Uterus (tissue), 4 donors: ENCODE data around the gene NPTXR. TPM values are rescaled to one million over a fixed set of nuclear protein-coding genes. Genes with fewer than 3 reads are reported as not detected.
A peak's percentile ranks its signal among the peaks of the same experiment; 100 is the strongest.

Experiments used
- DNase-seq, 2 donors: peaks; one replicate each; pipeline ENCODE4 v3.0.0-alpha.2; 2019 to 2020
- H3K27ac ChIP-seq, 2 donors: fragments of 200-600 bp; sonication (generic); 1 replicate in 1 of 2; 2 replicates in 1 of 2; pipeline ENCODE4 v1.5.1; 2016 to 2018
- H3K27me3 ChIP-seq, 2 donors: fragments of 200-600 bp; sonication (generic); one replicate each; pipeline ENCODE4 v1.5.1; 2018 to 2019; ENCODE audit warnings: control low read depth in 1 of 2
- H3K36me3 ChIP-seq, 2 donors: fragments of 200-600 bp; sonication (generic); one replicate each; pipeline ENCODE4 v1.5.1; 2019; ENCODE audit warnings: control low read depth in 1 of 2
- H3K4me1 ChIP-seq, 2 donors: fragments of 200-600 bp; sonication (generic); one replicate each; pipeline ENCODE4 v1.5.1; 2018 to 2019; ENCODE audit warnings: control low read depth in 1 of 2
- H3K4me3 ChIP-seq, 2 donors: fragments of 200-600 bp; sonication (generic); 1 replicate in 1 of 2; 2 replicates in 1 of 2; pipeline ENCODE4 v1.5.1; 2018 to 2019; ENCODE audit warnings: mild to moderate bottlenecking in 1 of 2
- H3K9me3 ChIP-seq, 2 donors: fragments of 200-600 bp; sonication (generic); one replicate each; pipeline ENCODE4 v1.5.1; 2019; ENCODE audit warnings: control low read depth in 1 of 2
- CTCF ChIP-seq, 4 experiments: fragments of 200-600 bp in 2 of 4; fragments of 450-650 bp in 2 of 4; sonication (generic) in 2 of 4; IDR thresholded peaks; one replicate each; pipeline ENCODE4 v1.5.1; 2016 to 2019; ENCODE audit warnings: antibody characterized with exemption in 4 of 4, mild to moderate bottlenecking in 2 of 4, moderate library complexity in 1 of 4
- POLR2A ChIP-seq, 2 donors: fragments of 450-650 bp; IDR thresholded peaks; one replicate each; pipeline ENCODE4 v1.6.1; 2016; ENCODE audit warnings: antibody characterized with exemption in 2 of 2, mild to moderate bottlenecking in 1 of 2, moderate library complexity in 1 of 2
- intact Hi-C: fragments of 100-400 bp; cut with DNase I; formaldehyde crosslinking; loops from one replicate; pipeline ENCODE4 v1.15.1; 2023; ENCODE audit warnings: low total_unique reads
- total RNA-seq, 4 donors: library from RNA; depleted of rRNA in 3 of 4; stranded (reverse); fragments of >200 nt in 3 of 4; gene quantifications; one replicate each; pipeline versions ENCODE4 v1.1.0 to v1.2.4, GENCODE V29; 2014 to 2023
- donor health status: DM: yes; HTN: yes; CAD: no.

The NPTXR gene
- total RNA-seq, 4 donors from 2014 or later: 1.8 to 24.1 (median 10.0) TPM

GRCh38 chr22:38874529-38875222 is 30.8 kb upstream of the NPTXR start:
- peaks cover 5 to 6% of the 10 kb centered on the region in 2 donors for H3K4me1 ChIP-seq
- H3K27me3 ChIP-seq: no peaks in the 10 kb centered on the region
- no peak overlapping the region for H3K4me3 ChIP-seq
- H3K9me3 ChIP-seq: no peaks in the 10 kb centered on the region
- peak overlapping the region in 1 of 2 donors; percentile 99 for H3K27ac ChIP-seq
- no peak for TF ChIP-seq POLR2A (IDR thresholded peaks at IDR 0.05)
- TF ChIP-seq CTCF (IDR thresholded peaks at IDR 0.05): no peak
- no peak for DNase-seq
- intact Hi-C loops: loop anchor here (10.0 kb wide), 1 partner anchor 50 kb away; no protein-coding TSS in a partner anchor
- H3K36me3 ChIP-seq: no peaks in the 10 kb centered on the region

- Histone ChIP-seq H3K9me3 (no peaks in the 10 kb centered on the region), H3K27ac (peak overlapping the region; percentile 94 to 99), H3K27me3 (no peaks in the 10 kb centered on the region), H3K4me1 (peaks cover 5 to 6% of the 10 kb centered on the region in 2 donors), H3K36me3 (no peaks in the 10 kb centered on the region), H3K4me3 (peak overlapping the region; percentile 64 to 91)
- TF ChIP-seq CTCF (IDR thresholded peaks at IDR 0.05): no peak
- TF ChIP-seq POLR2A (IDR thresholded peaks at IDR 0.05): no peak
- intact Hi-C loops: loop anchor here (10.0 kb wide), 1 partner anchor 51 kb away; no protein-coding TSS in a partner anchor
- no peak for DNase-seq
Measured at GRCh38 chr22:38873469-38874411, 29.9 kb upstream of the NPTXR start.

- intact Hi-C loops: loop anchor here (10.0 kb wide), 1 partner anchor 52 kb away; no protein-coding TSS in a partner anchor
Measured at GRCh38 chr22:38872831-38873248, 29.0 kb upstream of the NPTXR start.

GRCh38 chr22:38872172-38872830 is 28.5 kb upstream of the NPTXR start, which contains the start of gene CBX6:
Gene CBX6 (minus strand): TSS chr22:38872216. CDS start chr22:38872190, 26 bp downstream.
- Histone ChIP-seq H3K9me3 (no peaks in the 10 kb centered on the region), H3K27ac (peak within 1 kb of the TSS; percentile 94 to 99), H3K4me1 (peaks cover 5 to 6% of the 10 kb centered on the region in 2 donors), H3K4me3 (peak within 1 kb of the TSS; percentile 73 to 91), H3K27me3 (no peaks in the 10 kb centered on the region), H3K36me3 (no peaks in the 10 kb centered on the region)
- TF ChIP-seq CTCF (IDR thresholded peaks at IDR 0.05): peak in 2 of 4 experiments; percentile 3 to 27
- peak; percentile 35 to 77 for TF ChIP-seq POLR2A (IDR thresholded peaks at IDR 0.05)
- intact Hi-C loops: loop anchor here (10.0 kb wide), 1 partner anchor 52 kb away; no protein-coding TSS in a partner anchor
- DNase-seq: peak; percentile 95 to 98

More at GRCh38 chr22:38872831-38873248, 29.0 kb upstream of the NPTXR start:
- peak overlapping the region; percentile 94 to 99 for H3K27ac ChIP-seq
- DNase-seq: peak; percentile 74 to 77
- TF ChIP-seq POLR2A (IDR thresholded peaks at IDR 0.05): peak; percentile 24 to 56
- peak in 1 of 4 experiments; percentile 2 for TF ChIP-seq CTCF (IDR thresholded peaks at IDR 0.05)
- H3K4me3 ChIP-seq: peak overlapping the region; percentile 64 to 91
- H3K27me3 ChIP-seq: no peaks in the 10 kb centered on the region
- H3K4me1 ChIP-seq: peaks cover 5 to 6% of the 10 kb centered on the region in 2 donors
- H3K36me3 ChIP-seq: no peaks in the 10 kb centered on the region
- H3K9me3 ChIP-seq: no peaks in the 10 kb centered on the region
